Epithelial cell of proximal tubule (primary cell): ENCODE results near the gene NRROS. TPM values are rescaled to one million over a fixed set of nuclear protein-coding genes. Genes with fewer than 3 reads are reported as not detected.
"Not testable (repeated sequence)": the region's sequence is repeated elsewhere in the genome, so short reads cannot be mapped to it uniquely, and the experiment has no call there.

Experiments used
- DNase-seq: peaks from one replicate; pipeline ENCODE4 v3.0.0-alpha.2; 2011; ENCODE audit warnings: low read depth
- H3K4me3 ChIP-seq: 2 replicates; pipeline ENCODE4 v1.5.1; 2011; ENCODE audit warnings: low read depth, mild to moderate bottlenecking, low read length
- CTCF ChIP-seq: conservative IDR thresholded peaks from 2 replicates; pipeline ENCODE4 v1.5.1; 2012; ENCODE audit warnings: low read depth, mild to moderate bottlenecking, low read length
- total RNA-seq: library from RNA; depleted of rRNA; stranded (reverse); fragments of >200 nt; gene quantifications from 2 replicates; pipeline ENCODE4 v1.2.3, GENCODE V29; 2015

NRROS gene
- total RNA-seq, 1 donor from 2014 or later, result 0.35 TPM

GRCh38 chr3:196617256-196617655, 22.2 kb upstream of the NRROS start:
- no peak for DNase-seq
- no peak for TF ChIP-seq CTCF
- no peak overlapping the region for H3K4me3 ChIP-seq

- no peak for DNase-seq
- no peak for TF ChIP-seq CTCF
- H3K4me3 ChIP-seq, result no peak overlapping the region
Observed at GRCh38 chr3:196619223-196619622, 20.3 kb upstream of the NRROS start.

GRCh38 chr3:196619627-196620026, 19.9 kb upstream of the NRROS start:
- DNase-seq, H3K4me3 ChIP-seq: not testable (repeated sequence)

- H3K4me3 ChIP-seq, result no peak overlapping the region
- DNase-seq, result no peak
- TF ChIP-seq CTCF, result no peak
Observed at GRCh38 chr3:196620161-196620604, 19.3 kb upstream of the NRROS start.

- no peak for DNase-seq
Observed at GRCh38 chr3:196620684-196621083, 18.8 kb upstream of the NRROS start.

GRCh38 chr3:196621611-196622010, 17.9 kb upstream of the NRROS start:
- DNase-seq, result no peak
- H3K4me3 ChIP-seq, result no peak overlapping the region
- no peak for TF ChIP-seq CTCF

More at GRCh38 chr3:196620684-196621083, 18.8 kb upstream of the NRROS start:
- TF ChIP-seq CTCF, result no peak
- H3K4me3 ChIP-seq, result no peak overlapping the region

GRCh38 chr3:196624067-196624790, 15.3 kb upstream of the NRROS start:
- H3K4me3 ChIP-seq, result no peak overlapping the region
- DNase-seq, result no peak
- TF ChIP-seq CTCF, result no peak
